ENCODE results near the gene GPR17.

GPR17 gene

GRCh38 chr2:127655209-127656073 lies 9.5 kb downstream of the GPR17 start:
- DNase-seq, result no peak

GRCh38 chr2:127656569-127657231 lies 10.7 kb downstream of the GPR17 start:
- DNase-seq, result peak; percentile 22

- DNase-seq, result no peak
Observed at GRCh38 chr2:127657232-127657595, 11.3 kb downstream of the GPR17 start.

- DNase-seq, result peak; percentile 4
Observed at GRCh38 chr2:127658146-127658545, 12.2 kb downstream of the GPR17 start.

GRCh38 chr2:127658641-127659407 lies 12.9 kb downstream of the GPR17 start:
- DNase-seq, result peak; percentile 19

- peak; percentile 28 for DNase-seq
Observed at GRCh38 chr2:127659408-127660290, 13.7 kb downstream of the GPR17 start.

- peak; percentile 7 for DNase-seq
Observed at GRCh38 chr2:127660291-127660578, 14.3 kb downstream of the GPR17 start.

GRCh38 chr2:127661072-127661649 lies 15.2 kb downstream of the GPR17 start:
- peak; percentile 16 for DNase-seq

- peak; percentile 31 for DNase-seq
Observed at GRCh38 chr2:127661949-127662510, 16.1 kb downstream of the GPR17 start.

GRCh38 chr2:127662937-127663565 lies 17.1 kb downstream of the GPR17 start:
- DNase-seq, result peak; percentile 2

- DNase-seq, result peak; percentile 21
Observed at GRCh38 chr2:127663566-127664064, 17.7 kb downstream of the GPR17 start.

GRCh38 chr2:127664065-127664894 lies 18.3 kb downstream of the GPR17 start:
- DNase-seq, result peak; percentile 21

- DNase-seq, result no peak
Observed at GRCh38 chr2:127664895-127665225, 18.9 kb downstream of the GPR17 start.

GRCh38 chr2:127665267-127665893 lies 19.4 kb downstream of the GPR17 start:
- no peak for DNase-seq

- DNase-seq, result no peak
Observed at GRCh38 chr2:127669056-127669455, 23.1 kb downstream of the GPR17 start.

- no peak for DNase-seq
Observed at GRCh38 chr2:127670055-127670956, 24.4 kb downstream of the GPR17 start.

GRCh38 chr2:127670957-127671290 lies 25.0 kb downstream of the GPR17 start:
- DNase-seq, result no peak

GRCh38 chr2:127671557-127672302 lies 25.8 kb downstream of the GPR17 start:
- DNase-seq, result no peak

Measured in left hindlimb (tissue), 1 donor.